HL-60 (cell line): Measurements from ENCODE around the gene OR8J1.

Source experiments
- DNase-seq, 2 experiments: peaks; one replicate each; pipeline ENCODE4 v3.0.0-alpha.2; 2010 to 2020; ENCODE audit warnings: low read depth in 1 of 2, low spot score in 1 of 2
- H3K27ac ChIP-seq: fragments of 250-450 bp; sonication (Bioruptor Pico); replicated peaks from 2 replicates; pipeline ENCODE4 v1.5.1; 2020; ENCODE audit warnings: mild to moderate bottlenecking, moderate library complexity
- H3K27me3 ChIP-seq: fragments of 250-450 bp; sonication (Bioruptor Pico); 2 replicates; pipeline ENCODE4 v1.5.1; 2021; ENCODE audit warnings: mild to moderate bottlenecking, moderate library complexity; ENCODE audit not compliant: insufficient read depth, poor library complexity, severe bottlenecking
- H3K4me3 ChIP-seq: replicated peaks from 2 replicates; pipeline ENCODE4 v1.5.1; 2011; ENCODE audit warnings: mild to moderate bottlenecking, control low read depth, low read length; ENCODE audit not compliant: insufficient read depth
- CTCF ChIP-seq: IDR thresholded peaks from one replicate; pipeline ENCODE4 v1.5.1; 2011; ENCODE audit warnings: low read length, control low read depth, inconsistent platforms; ENCODE audit not compliant: insufficient read depth
- GABPA ChIP-seq: IDR thresholded peaks from 2 replicates; pipeline ENCODE4 v1.6.1; 2012; ENCODE audit warnings: low read depth
- POLR2AphosphoS5 ChIP-seq: IDR thresholded peaks from 2 replicates; pipeline ENCODE4 v1.6.1; 2012; ENCODE audit warnings: low read depth
- SPI1 ChIP-seq: IDR thresholded peaks from 2 replicates; pipeline ENCODE4 v1.6.1; 2012; ENCODE audit warnings: low read depth, mild to moderate bottlenecking, borderline replicate concordance
- TF ChIP-seq, protein P1 (sequence below): IDR thresholded peaks from 2 replicates; pipeline ENCODE4 v1.6.1; 2012; ENCODE audit warnings: low read depth; ENCODE audit not compliant: insufficient replicate concordance

The OR8J1 gene

GRCh38 chr11:56345739-56346138, 8.4 kb upstream of the OR8J1 start, which contains the start of gene OR8K1:
Gene OR8K1, plus strand, starts transcription at chr11:56346039. Its CDS starts 0 bp downstream, at chr11:56346039.
- Histone ChIP-seq H3K27me3 (no peaks in the 10 kb centered on the region), H3K4me3 (no peak within 1 kb of the TSS), H3K27ac (no peak within 1 kb of the TSS)
- TF ChIP-seq POLR2AphosphoS5 = no peak
- no peak for TF ChIP-seq SPI1
- no peak for TF ChIP-seq GABPA
- TF ChIP-seq, protein P1, sequence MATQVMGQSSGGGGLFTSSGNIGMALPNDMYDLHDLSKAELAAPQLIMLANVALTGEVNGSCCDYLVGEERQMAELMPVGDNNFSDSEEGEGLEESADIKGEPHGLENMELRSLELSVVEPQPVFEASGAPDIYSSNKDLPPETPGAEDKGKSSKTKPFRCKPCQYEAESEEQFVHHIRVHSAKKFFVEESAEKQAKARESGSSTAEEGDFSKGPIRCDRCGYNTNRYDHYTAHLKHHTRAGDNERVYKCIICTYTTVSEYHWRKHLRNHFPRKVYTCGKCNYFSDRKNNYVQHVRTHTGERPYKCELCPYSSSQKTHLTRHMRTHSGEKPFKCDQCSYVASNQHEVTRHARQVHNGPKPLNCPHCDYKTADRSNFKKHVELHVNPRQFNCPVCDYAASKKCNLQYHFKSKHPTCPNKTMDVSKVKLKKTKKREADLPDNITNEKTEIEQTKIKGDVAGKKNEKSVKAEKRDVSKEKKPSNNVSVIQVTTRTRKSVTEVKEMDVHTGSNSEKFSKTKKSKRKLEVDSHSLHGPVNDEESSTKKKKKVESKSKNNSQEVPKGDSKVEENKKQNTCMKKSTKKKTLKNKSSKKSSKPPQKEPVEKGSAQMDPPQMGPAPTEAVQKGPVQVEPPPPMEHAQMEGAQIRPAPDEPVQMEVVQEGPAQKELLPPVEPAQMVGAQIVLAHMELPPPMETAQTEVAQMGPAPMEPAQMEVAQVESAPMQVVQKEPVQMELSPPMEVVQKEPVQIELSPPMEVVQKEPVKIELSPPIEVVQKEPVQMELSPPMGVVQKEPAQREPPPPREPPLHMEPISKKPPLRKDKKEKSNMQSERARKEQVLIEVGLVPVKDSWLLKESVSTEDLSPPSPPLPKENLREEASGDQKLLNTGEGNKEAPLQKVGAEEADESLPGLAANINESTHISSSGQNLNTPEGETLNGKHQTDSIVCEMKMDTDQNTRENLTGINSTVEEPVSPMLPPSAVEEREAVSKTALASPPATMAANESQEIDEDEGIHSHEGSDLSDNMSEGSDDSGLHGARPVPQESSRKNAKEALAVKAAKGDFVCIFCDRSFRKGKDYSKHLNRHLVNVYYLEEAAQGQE = no peak
- no peak for DNase-seq

DNA sequence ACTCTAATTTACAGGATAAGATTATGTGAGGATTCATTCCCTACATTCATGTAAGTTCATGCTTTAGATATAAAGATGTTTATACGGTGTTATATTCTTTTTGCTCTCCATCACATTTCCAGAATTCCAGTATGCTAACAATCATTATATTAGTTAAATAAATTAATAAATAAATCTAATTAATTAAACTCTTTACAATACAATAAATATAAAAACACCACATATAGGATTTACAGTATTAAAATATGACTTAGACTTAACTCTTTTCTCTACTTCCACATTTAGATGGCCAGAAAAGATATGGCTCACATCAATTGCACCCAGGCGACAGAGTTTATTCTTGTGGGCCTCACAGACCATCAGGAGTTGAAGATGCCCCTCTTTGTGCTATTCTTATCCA, 21.2 kb downstream of the OR8J1 start, which contains the start of gene OR8U1:
Gene OR8U1, plus strand, starts transcription at position 301 of the 400 bp plus-strand sequence. Its CDS starts 0 bp downstream, at position 301.
- TF ChIP-seq GABPA = no peak
- TF ChIP-seq POLR2AphosphoS5 = no peak
- TF ChIP-seq CTCF = no peak
- TF ChIP-seq SPI1 = no peak
- H3K27ac ChIP-seq = no peak within 1 kb of the TSS
- no peak within 1 kb of the TSS for H3K4me3 ChIP-seq
- no peak for DNase-seq
- no peaks in the 10 kb centered on the region for H3K27me3 ChIP-seq

- no peak overlapping the region for H3K27ac ChIP-seq
- TF ChIP-seq POLR2AphosphoS5 (no peak), GABPA (no peak), SPI1 (no peak), CTCF (no peak)
- TF ChIP-seq, protein P1 = no peak
- no peak overlapping the region for H3K4me3 ChIP-seq
- DNase-seq = no peak
- H3K27me3 ChIP-seq = no peaks in the 10 kb centered on the region
Observed at GRCh38 chr11:56380120-56380519, 26.0 kb downstream of the OR8J1 start.

DNA sequence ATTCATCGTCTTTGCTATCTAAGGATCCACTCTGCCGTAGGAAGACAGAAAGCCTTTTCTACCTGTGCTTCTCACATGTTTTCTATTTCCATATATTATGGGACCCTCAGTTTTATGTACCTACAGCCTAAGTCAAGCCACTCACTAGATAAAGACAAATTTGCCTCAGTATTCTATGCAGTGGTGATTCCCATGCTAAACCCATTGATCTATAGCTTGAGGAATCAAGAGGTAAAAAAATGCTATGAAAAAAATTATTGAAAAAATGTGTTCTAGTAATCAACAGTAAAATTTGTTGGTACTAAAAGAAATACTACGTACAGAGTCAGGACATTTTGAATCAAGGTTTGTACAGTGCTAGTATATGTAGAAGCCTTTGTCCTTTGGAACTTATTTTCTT, 40.3 kb downstream of the OR8J1 start:
- TF ChIP-seq POLR2AphosphoS5 (no peak), CTCF (no peak), SPI1 (no peak), GABPA (no peak)
- TF ChIP-seq, protein P1 = no peak
- H3K27ac ChIP-seq = no peak overlapping the region
- no peaks in the 10 kb centered on the region for H3K27me3 ChIP-seq
- no peak overlapping the region for H3K4me3 ChIP-seq
- DNase-seq = no peak
